Measurements from ENCODE around the gene PKNOX2. TPM values are rescaled to one million over a fixed set of nuclear protein-coding genes. Genes with fewer than 3 reads are reported as not detected.

PKNOX2 gene
- total RNA-seq, 1 experiment from 2014 or later = 3.7 TPM

- TF ChIP-seq ZNF423 (CRISPR knock-in tag; IDR thresholded peaks at IDR 0.05) (no peak), RORB (CRISPR knock-in tag; IDR thresholded peaks at IDR 0.05) (no peak)
Measured at GRCh38 chr11:125193841-125194240, 29.3 kb downstream of the PKNOX2 start (continued).

GRCh38 chr11:125199915-125200314 is 35.4 kb downstream of the PKNOX2 start:
- no peak for TF ChIP-seq RORB (CRISPR knock-in tag; IDR thresholded peaks at IDR 0.05)
- TF ChIP-seq GABPB1 (CRISPR knock-in tag; IDR thresholded peaks at IDR 0.05) = no peak
- no peak for TF ChIP-seq GRHL2 (CRISPR knock-in tag; IDR thresholded peaks at IDR 0.05; ENCODE audit: insufficient replicate concordance, severe bottlenecking)
- TF ChIP-seq ZBTB43 (CRISPR knock-in tag; IDR thresholded peaks at IDR 0.05) = no peak
- TF ChIP-seq ZNF671 (CRISPR knock-in tag; IDR thresholded peaks at IDR 0.05) = no peak
- no peak for TF ChIP-seq ATF1 (CRISPR knock-in tag; IDR thresholded peaks at IDR 0.05)
- TF ChIP-seq USF1 (CRISPR knock-in tag; IDR thresholded peaks at IDR 0.05) = no peak
- no peak for TF ChIP-seq FOXP4 (CRISPR knock-in tag; IDR thresholded peaks at IDR 0.05)
- TF ChIP-seq SOX15 (CRISPR knock-in tag; IDR thresholded peaks at IDR 0.05) = no peak
- TF ChIP-seq CDX4 (CRISPR knock-in tag; IDR thresholded peaks at IDR 0.05; ENCODE audit: borderline replicate concordance) = no peak
- TF ChIP-seq SMAD4 (CRISPR knock-in tag; IDR thresholded peaks at IDR 0.05) = no peak
- TF ChIP-seq NFE2L1 (CRISPR knock-in tag; IDR thresholded peaks at IDR 0.05) = no peak
- TF ChIP-seq ZMAT4 (CRISPR knock-in tag; IDR thresholded peaks at IDR 0.05) = no peak
- no peak for TF ChIP-seq CTCF (IDR thresholded peaks at IDR 0.05)
- TF ChIP-seq ZNF121 (CRISPR knock-in tag; IDR thresholded peaks at IDR 0.05) = no peak
- TF ChIP-seq HMGXB4 (CRISPR knock-in tag; IDR thresholded peaks at IDR 0.05) = no peak
- no peak for TF ChIP-seq NFATC4 (CRISPR knock-in tag; IDR thresholded peaks at IDR 0.05)
- TF ChIP-seq ZNF138 (CRISPR knock-in tag; conservative IDR thresholded peaks at IDR 0.05) = no peak
- CTCF ChIA-PET = no interaction called here
- Mint-ChIP-seq H3K27me3 (ENCODE audit: low read depth) (peaks cover 2% of the 10 kb centered on the region), H3K4me1 (peaks cover 32% of the 10 kb centered on the region), H3K27ac (no peak overlapping the region), H3K9me3 (no peaks in the 10 kb centered on the region), H3K4me3 (no peak overlapping the region), H3K36me3 (no peaks in the 10 kb centered on the region)
- no peak for ATAC-seq
- POLR2A ChIA-PET = no interaction called here
- DNase-seq (ENCODE audit: low spot score) = no peak

Data from WTC11 (cell line).